GM18508 (cell line): ENCODE measurements around the gene POU2F1.
"Not testable (repeated sequence)": the region's sequence is repeated elsewhere in the genome, so short reads cannot be mapped to it uniquely, and the experiment has no call there.

Experiments
- ATAC-seq: cut with Tn5 transposase; IDR thresholded peaks from one replicate; pipeline ENCODE4 v1.9.1; 2021; ENCODE audit warnings: moderate number of reproducible peaks; ENCODE audit not compliant: insufficient read depth, unreplicated experiment

The POU2F1 gene

GRCh38 chr1:167229719-167230385, 9.2 kb downstream of the POU2F1 start:
- ATAC-seq: no peak

- no peak for ATAC-seq
Observed at GRCh38 chr1:167230437-167230836, 9.8 kb downstream of the POU2F1 start.

GRCh38 chr1:167231873-167232450, 11.3 kb downstream of the POU2F1 start:
- ATAC-seq: no peak

GRCh38 chr1:167232801-167233200, 12.1 kb downstream of the POU2F1 start:
- ATAC-seq: no peak

GRCh38 chr1:167233373-167233772, 12.7 kb downstream of the POU2F1 start:
- ATAC-seq: no peak

GRCh38 chr1:167237000-167237399, 16.3 kb downstream of the POU2F1 start:
- ATAC-seq: no peak

- ATAC-seq: no peak
Observed at GRCh38 chr1:167238713-167239112, 18.0 kb downstream of the POU2F1 start.

- no peak for ATAC-seq
Observed at GRCh38 chr1:167239257-167239656, 18.6 kb downstream of the POU2F1 start.

- no peak for ATAC-seq
Observed at GRCh38 chr1:167244244-167244643, 23.6 kb downstream of the POU2F1 start.

- ATAC-seq: not testable (repeated sequence)
Observed at GRCh38 chr1:167245168-167245567, 24.5 kb downstream of the POU2F1 start.

- no peak for ATAC-seq
Observed at GRCh38 chr1:167246971-167247370, 26.3 kb downstream of the POU2F1 start.

GRCh38 chr1:167247754-167248153, 27.1 kb downstream of the POU2F1 start:
- ATAC-seq: no peak

GRCh38 chr1:167248707-167249642, 28.3 kb downstream of the POU2F1 start:
- no peak for ATAC-seq

- no peak for ATAC-seq
Observed at GRCh38 chr1:167249702-167250101, 29.0 kb downstream of the POU2F1 start.

- ATAC-seq: no peak
Observed at GRCh38 chr1:167250482-167250881, 29.8 kb downstream of the POU2F1 start.

- no peak for ATAC-seq
Observed at GRCh38 chr1:167251472-167251871, 30.8 kb downstream of the POU2F1 start.

- ATAC-seq: no peak
Observed at GRCh38 chr1:167252986-167253385, 32.3 kb downstream of the POU2F1 start.

GRCh38 chr1:167258858-167259257, 38.2 kb downstream of the POU2F1 start:
- ATAC-seq: no peak

GRCh38 chr1:167262836-167263235, 42.1 kb downstream of the POU2F1 start:
- ATAC-seq: no peak

- ATAC-seq: no peak
Observed at GRCh38 chr1:167263344-167263743, 42.7 kb downstream of the POU2F1 start.

- no peak for ATAC-seq
Observed at GRCh38 chr1:167263819-167264464, 43.3 kb downstream of the POU2F1 start.
